A673 (cell line): ENCODE results near the gene EGFL6.
"Not testable (repeated sequence)": the region's sequence is repeated elsewhere in the genome, so short reads cannot be mapped to it uniquely, and the experiment has no call there.

ENCODE experiments used
- EZH2 ChIP-seq: fragments of 200-600 bp; sonication (generic); IDR thresholded peaks from 2 replicates; pipeline ENCODE4 v1.6.1; 2017; ENCODE audit warnings: borderline replicate concordance, low read depth, mild to moderate bottlenecking, mixed read lengths, antibody characterized with exemption, low read length; ENCODE audit not compliant: poor library complexity, severe bottlenecking
- TF ChIP-seq, protein P1 (sequence below): fragments of 300-800, 200-600 bp; sonication (generic); conservative IDR thresholded peaks from 2 replicates; pipeline ENCODE4 v1.5.1; 2017; ENCODE audit warnings: low read depth, mild to moderate bottlenecking, antibody characterized with exemption, low read length, moderate library complexity, mixed read lengths

DNA sequence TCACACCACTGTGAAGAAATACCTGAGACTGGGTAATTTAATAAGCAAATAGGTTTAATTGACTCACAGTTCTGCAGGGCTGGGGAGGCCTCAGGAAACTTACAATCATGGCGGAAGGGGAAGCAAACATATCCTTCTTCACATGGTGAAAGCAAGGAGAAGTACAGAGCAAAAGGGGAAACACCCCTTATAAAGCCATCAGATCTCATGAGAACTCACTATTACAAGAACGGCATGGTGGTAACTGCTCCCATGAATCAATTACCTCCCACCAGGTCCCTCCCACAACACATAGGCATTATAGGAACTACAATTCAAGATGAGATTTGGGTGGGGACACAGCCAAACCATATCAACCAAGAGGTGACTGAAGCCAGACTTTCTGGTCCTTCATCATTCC is 78.9 kb downstream of the EGFL6 start:
- TF ChIP-seq, protein P1, sequence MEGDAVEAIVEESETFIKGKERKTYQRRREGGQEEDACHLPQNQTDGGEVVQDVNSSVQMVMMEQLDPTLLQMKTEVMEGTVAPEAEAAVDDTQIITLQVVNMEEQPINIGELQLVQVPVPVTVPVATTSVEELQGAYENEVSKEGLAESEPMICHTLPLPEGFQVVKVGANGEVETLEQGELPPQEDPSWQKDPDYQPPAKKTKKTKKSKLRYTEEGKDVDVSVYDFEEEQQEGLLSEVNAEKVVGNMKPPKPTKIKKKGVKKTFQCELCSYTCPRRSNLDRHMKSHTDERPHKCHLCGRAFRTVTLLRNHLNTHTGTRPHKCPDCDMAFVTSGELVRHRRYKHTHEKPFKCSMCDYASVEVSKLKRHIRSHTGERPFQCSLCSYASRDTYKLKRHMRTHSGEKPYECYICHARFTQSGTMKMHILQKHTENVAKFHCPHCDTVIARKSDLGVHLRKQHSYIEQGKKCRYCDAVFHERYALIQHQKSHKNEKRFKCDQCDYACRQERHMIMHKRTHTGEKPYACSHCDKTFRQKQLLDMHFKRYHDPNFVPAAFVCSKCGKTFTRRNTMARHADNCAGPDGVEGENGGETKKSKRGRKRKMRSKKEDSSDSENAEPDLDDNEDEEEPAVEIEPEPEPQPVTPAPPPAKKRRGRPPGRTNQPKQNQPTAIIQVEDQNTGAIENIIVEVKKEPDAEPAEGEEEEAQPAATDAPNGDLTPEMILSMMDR: not testable (repeated sequence)
- not testable (repeated sequence) for TF ChIP-seq EZH2
